Subcutaneous abdominal adipose tissue (tissue), 5 donors: ENCODE results near the gene SLC7A7.
A peak's percentile ranks its signal among the peaks of the same experiment; 100 is the strongest.
"Not testable (repeated sequence)": the region's sequence is repeated elsewhere in the genome, so short reads cannot be mapped to it uniquely, and the experiment has no call there.

Experiments
- H3K27ac ChIP-seq: one replicate; pipeline ENCODE4 v1.7.0; 2013; ENCODE audit warnings: low read depth, mild to moderate bottlenecking, inconsistent platforms, low read length, moderate library complexity
- H3K27me3 ChIP-seq, 5 donors: one replicate each; pipeline ENCODE4 v1.7.0; 2013; ENCODE audit warnings: low read length in 5 of 5, inconsistent platforms in 1 of 5; ENCODE audit not compliant: control insufficient read depth in 5 of 5, insufficient read depth in 4 of 5
- H3K36me3 ChIP-seq, 5 donors: one replicate each; pipeline ENCODE4 v1.7.0; 2013; ENCODE audit warnings: low read length in 5 of 5; ENCODE audit not compliant: control insufficient read depth in 5 of 5, insufficient read depth in 5 of 5
- H3K4me1 ChIP-seq, 5 donors: one replicate each; pipeline ENCODE4 v1.7.0; 2013; ENCODE audit warnings: low read length in 5 of 5, mild to moderate bottlenecking in 3 of 5, moderate library complexity in 1 of 5; ENCODE audit not compliant: control insufficient read depth in 5 of 5, insufficient read depth in 5 of 5
- H3K4me3 ChIP-seq, 5 donors: one replicate each; pipeline ENCODE4 v1.7.0; 2013; ENCODE audit warnings: low read length in 5 of 5, low read depth in 1 of 5
- H3K9ac ChIP-seq, 5 donors: one replicate each; pipeline ENCODE4 v1.7.0; 2013; ENCODE audit warnings: low read length in 5 of 5, mild to moderate bottlenecking in 4 of 5, moderate library complexity in 3 of 5
- H3K9me3 ChIP-seq, 5 donors: one replicate each; pipeline ENCODE4 v1.7.0; 2013; ENCODE audit warnings: low read length in 5 of 5; ENCODE audit not compliant: control insufficient read depth in 5 of 5
- donor health status: healthy.
- donor health status: healthy.
- donor health status: healthy.
- donor health status: healthy.
- donor health status: healthy.

SLC7A7 gene

GRCh38 chr14:22766457-22767322 is 48.5 kb downstream of the SLC7A7 start, which contains the start of gene OXA1L:
Gene OXA1L, plus strand, starts transcription at chr14:22766688. Its CDS starts 14 bp downstream, at chr14:22766702.
- Histone ChIP-seq H3K4me1 (peaks cover 3 to 27% (median 18%) of the 10 kb centered on the region in 5 donors), H3K9ac (peak within 1 kb of the TSS; percentile 74 to 90 (median 82)), H3K36me3 (peaks cover 29 to 34% (median 31%) of the 10 kb centered on the region in 5 donors), H3K9me3 (peaks cover 0 to 3% (median 0%) of the 10 kb centered on the region in 5 donors), H3K27me3 (no peaks in the 10 kb centered on the region), H3K4me3 (peak within 1 kb of the TSS; percentile 85 to 98 (median 92)), H3K27ac (peak within 1 kb of the TSS; percentile 66)

- no peak overlapping the region for H3K27ac ChIP-seq
- H3K9me3 ChIP-seq = peaks cover 0 to 5% (median 0%) of the 10 kb centered on the region in 5 donors
- no peak overlapping the region for H3K4me3 ChIP-seq
- peaks cover 3 to 27% (median 18%) of the 10 kb centered on the region in 5 donors for H3K4me1 ChIP-seq
- peaks cover 7 to 14% (median 10%) of the 10 kb centered on the region in 5 donors for H3K36me3 ChIP-seq
- no peaks in the 10 kb centered on the region for H3K27me3 ChIP-seq
- H3K9ac ChIP-seq = no peak overlapping the region
Observed at GRCh38 chr14:22764382-22764781, 50.9 kb downstream of the SLC7A7 start.

GRCh38 chr14:22761734-22762133 is 53.5 kb downstream of the SLC7A7 start:
- Histone ChIP-seq H3K27me3 (no peaks in the 10 kb centered on the region), H3K9me3 (peaks cover 0 to 5% (median 0%) of the 10 kb centered on the region in 5 donors), H3K4me1 (peaks cover 0 to 12% (median 4%) of the 10 kb centered on the region in 5 donors), H3K4me3 (no peak overlapping the region), H3K36me3 (peaks cover 0 to 3% (median 0%) of the 10 kb centered on the region in 5 donors), H3K9ac (no peak overlapping the region), H3K27ac (no peak overlapping the region)

GRCh38 chr14:22757972-22758650 is 57.1 kb downstream of the SLC7A7 start:
- not testable (repeated sequence) for H3K36me3 ChIP-seq, H3K4me3 ChIP-seq, H3K9ac ChIP-seq, H3K9me3 ChIP-seq, H3K4me1 ChIP-seq, H3K27ac ChIP-seq, H3K27me3 ChIP-seq

GRCh38 chr14:22753586-22753985 is 61.6 kb downstream of the SLC7A7 start:
- Histone ChIP-seq H3K27me3 (peaks cover 0 to 2% (median 0%) of the 10 kb centered on the region in 5 donors), H3K4me1 (peaks cover 0 to 4% (median 0%) of the 10 kb centered on the region in 5 donors), H3K27ac (no peak overlapping the region), H3K9me3 (no peaks in the 10 kb centered on the region), H3K36me3 (no peaks in the 10 kb centered on the region), H3K4me3 (no peak overlapping the region), H3K9ac (no peak overlapping the region)

- no peaks in the 10 kb centered on the region for H3K9me3 ChIP-seq
- H3K9ac ChIP-seq = no peak overlapping the region
- peaks cover 0 to 2% (median 0%) of the 10 kb centered on the region in 5 donors for H3K27me3 ChIP-seq
- no peak overlapping the region for H3K27ac ChIP-seq
- no peak overlapping the region for H3K4me3 ChIP-seq
- peaks cover 0 to 4% (median 0%) of the 10 kb centered on the region in 5 donors for H3K4me1 ChIP-seq
- no peaks in the 10 kb centered on the region for H3K36me3 ChIP-seq
Observed at GRCh38 chr14:22752422-22752821, 62.8 kb downstream of the SLC7A7 start.

GRCh38 chr14:22748631-22749068 is 66.6 kb downstream of the SLC7A7 start:
- Histone ChIP-seq H3K9me3 (no peaks in the 10 kb centered on the region), H3K4me3 (no peak overlapping the region), H3K9ac (peak overlapping the region in 1 of 5 donors; percentile 20), H3K36me3 (no peaks in the 10 kb centered on the region), H3K27me3 (peaks cover 0 to 2% (median 0%) of the 10 kb centered on the region in 5 donors), H3K4me1 (peaks cover 0 to 2% (median 0%) of the 10 kb centered on the region in 5 donors), H3K27ac (no peak overlapping the region)

GRCh38 chr14:22748206-22748605 is 67.0 kb downstream of the SLC7A7 start:
- Histone ChIP-seq H3K4me1 (no peaks in the 10 kb centered on the region), H3K36me3 (no peaks in the 10 kb centered on the region), H3K27ac (no peak overlapping the region), H3K27me3 (peaks cover 0 to 2% (median 0%) of the 10 kb centered on the region in 5 donors), H3K9ac (no peak overlapping the region), H3K9me3 (no peaks in the 10 kb centered on the region), H3K4me3 (no peak overlapping the region)

GRCh38 chr14:22747769-22748168 is 67.5 kb downstream of the SLC7A7 start:
- Histone ChIP-seq H3K4me1 (no peaks in the 10 kb centered on the region), H3K27ac (no peak overlapping the region), H3K27me3 (peaks cover 0 to 2% (median 0%) of the 10 kb centered on the region in 5 donors), H3K4me3 (no peak overlapping the region), H3K36me3 (no peaks in the 10 kb centered on the region), H3K9ac (no peak overlapping the region), H3K9me3 (no peaks in the 10 kb centered on the region)

GRCh38 chr14:22740020-22740419 is 75.2 kb downstream of the SLC7A7 start:
- H3K36me3 ChIP-seq = no peaks in the 10 kb centered on the region
- H3K9me3 ChIP-seq = no peaks in the 10 kb centered on the region
- H3K27me3 ChIP-seq = no peaks in the 10 kb centered on the region
- no peak overlapping the region for H3K4me3 ChIP-seq
- H3K27ac ChIP-seq = no peak overlapping the region
- peaks cover 0 to 7% (median 0%) of the 10 kb centered on the region in 5 donors for H3K4me1 ChIP-seq
- H3K9ac ChIP-seq = no peak overlapping the region
